ENCODE data around the gene RRAS.

DNA sequence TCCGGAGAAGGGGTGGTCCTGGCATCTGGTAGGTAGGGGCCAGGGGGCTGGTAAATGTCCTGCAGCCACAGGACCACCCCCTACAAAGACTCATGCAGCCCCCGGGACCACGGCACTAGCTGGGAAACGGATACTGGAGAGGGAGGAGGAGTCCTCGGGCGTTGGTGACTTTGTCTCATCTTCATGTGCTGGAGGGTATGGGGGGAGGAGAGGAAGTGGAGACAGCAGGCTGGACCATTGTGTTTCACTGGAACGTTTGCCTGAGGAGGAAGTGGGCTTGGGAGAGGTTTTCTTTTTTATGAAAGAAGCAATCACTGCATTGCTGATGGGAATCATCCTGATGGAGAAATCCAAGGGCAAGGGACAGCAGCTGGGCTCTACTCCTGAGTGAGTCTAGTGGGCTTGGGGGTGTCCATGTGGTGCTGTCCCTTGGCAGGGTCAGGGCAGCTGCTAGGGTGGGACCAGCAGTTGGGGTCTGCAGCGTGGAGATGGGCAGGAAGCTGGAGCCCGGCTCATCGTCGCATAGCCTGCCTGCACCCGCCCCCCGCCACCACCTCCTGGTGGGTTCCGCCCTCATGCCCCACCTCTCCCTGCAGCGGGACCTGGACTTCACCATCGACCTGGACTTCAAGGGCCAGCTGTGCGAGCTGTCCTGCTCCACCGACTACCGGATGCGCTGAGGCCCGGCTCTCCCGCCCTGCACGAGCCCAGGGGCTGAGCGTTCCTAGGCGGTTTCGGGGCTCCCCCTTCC is 47.8 kb upstream of the RRAS start:
- TF ChIP-seq, protein P1, sequence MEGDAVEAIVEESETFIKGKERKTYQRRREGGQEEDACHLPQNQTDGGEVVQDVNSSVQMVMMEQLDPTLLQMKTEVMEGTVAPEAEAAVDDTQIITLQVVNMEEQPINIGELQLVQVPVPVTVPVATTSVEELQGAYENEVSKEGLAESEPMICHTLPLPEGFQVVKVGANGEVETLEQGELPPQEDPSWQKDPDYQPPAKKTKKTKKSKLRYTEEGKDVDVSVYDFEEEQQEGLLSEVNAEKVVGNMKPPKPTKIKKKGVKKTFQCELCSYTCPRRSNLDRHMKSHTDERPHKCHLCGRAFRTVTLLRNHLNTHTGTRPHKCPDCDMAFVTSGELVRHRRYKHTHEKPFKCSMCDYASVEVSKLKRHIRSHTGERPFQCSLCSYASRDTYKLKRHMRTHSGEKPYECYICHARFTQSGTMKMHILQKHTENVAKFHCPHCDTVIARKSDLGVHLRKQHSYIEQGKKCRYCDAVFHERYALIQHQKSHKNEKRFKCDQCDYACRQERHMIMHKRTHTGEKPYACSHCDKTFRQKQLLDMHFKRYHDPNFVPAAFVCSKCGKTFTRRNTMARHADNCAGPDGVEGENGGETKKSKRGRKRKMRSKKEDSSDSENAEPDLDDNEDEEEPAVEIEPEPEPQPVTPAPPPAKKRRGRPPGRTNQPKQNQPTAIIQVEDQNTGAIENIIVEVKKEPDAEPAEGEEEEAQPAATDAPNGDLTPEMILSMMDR (IDR thresholded peaks at IDR 0.05) = no peak
- TF ChIP-seq POLR2A (IDR thresholded peaks at IDR 0.05) = no peak

Data from thyroid gland (tissue), 4 donors.